ENCODE data around the gene SYT17.

GRCh38 chr16:19292186-19292585 lies 124.1 kb downstream of the SYT17 start:
- TF ChIP-seq, protein P1, sequence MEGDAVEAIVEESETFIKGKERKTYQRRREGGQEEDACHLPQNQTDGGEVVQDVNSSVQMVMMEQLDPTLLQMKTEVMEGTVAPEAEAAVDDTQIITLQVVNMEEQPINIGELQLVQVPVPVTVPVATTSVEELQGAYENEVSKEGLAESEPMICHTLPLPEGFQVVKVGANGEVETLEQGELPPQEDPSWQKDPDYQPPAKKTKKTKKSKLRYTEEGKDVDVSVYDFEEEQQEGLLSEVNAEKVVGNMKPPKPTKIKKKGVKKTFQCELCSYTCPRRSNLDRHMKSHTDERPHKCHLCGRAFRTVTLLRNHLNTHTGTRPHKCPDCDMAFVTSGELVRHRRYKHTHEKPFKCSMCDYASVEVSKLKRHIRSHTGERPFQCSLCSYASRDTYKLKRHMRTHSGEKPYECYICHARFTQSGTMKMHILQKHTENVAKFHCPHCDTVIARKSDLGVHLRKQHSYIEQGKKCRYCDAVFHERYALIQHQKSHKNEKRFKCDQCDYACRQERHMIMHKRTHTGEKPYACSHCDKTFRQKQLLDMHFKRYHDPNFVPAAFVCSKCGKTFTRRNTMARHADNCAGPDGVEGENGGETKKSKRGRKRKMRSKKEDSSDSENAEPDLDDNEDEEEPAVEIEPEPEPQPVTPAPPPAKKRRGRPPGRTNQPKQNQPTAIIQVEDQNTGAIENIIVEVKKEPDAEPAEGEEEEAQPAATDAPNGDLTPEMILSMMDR (IDR thresholded peaks at IDR 0.05; ENCODE audit: low read length): no peak
- TF ChIP-seq EZH2 (IDR thresholded peaks at IDR 0.05; ENCODE audit: borderline replicate concordance, low read length): no peak

Measured in OCI-LY1 (cell line).